ENCODE data around the gene MIEF2.
"Not testable (repeated sequence)": the region's sequence is repeated elsewhere in the genome, so short reads cannot be mapped to it uniquely, and the experiment has no call there.

Gene MIEF2, protein sequence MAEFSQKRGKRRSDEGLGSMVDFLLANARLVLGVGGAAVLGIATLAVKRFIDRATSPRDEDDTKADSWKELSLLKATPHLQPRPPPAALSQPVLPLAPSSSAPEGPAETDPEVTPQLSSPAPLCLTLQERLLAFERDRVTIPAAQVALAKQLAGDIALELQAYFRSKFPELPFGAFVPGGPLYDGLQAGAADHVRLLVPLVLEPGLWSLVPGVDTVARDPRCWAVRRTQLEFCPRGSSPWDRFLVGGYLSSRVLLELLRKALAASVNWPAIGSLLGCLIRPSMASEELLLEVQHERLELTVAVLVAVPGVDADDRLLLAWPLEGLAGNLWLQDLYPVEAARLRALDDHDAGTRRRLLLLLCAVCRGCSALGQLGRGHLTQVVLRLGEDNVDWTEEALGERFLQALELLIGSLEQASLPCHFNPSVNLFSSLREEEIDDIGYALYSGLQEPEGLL

GRCh38 chr17:18260332-18261145 is at the start of gene MIEF2:
MIEF2 (plus strand) TSS chr17:18260662; CDS start chr17:18262721, 2,059 bp downstream.
- peak; percentile 96 for DNase-seq

DNA sequence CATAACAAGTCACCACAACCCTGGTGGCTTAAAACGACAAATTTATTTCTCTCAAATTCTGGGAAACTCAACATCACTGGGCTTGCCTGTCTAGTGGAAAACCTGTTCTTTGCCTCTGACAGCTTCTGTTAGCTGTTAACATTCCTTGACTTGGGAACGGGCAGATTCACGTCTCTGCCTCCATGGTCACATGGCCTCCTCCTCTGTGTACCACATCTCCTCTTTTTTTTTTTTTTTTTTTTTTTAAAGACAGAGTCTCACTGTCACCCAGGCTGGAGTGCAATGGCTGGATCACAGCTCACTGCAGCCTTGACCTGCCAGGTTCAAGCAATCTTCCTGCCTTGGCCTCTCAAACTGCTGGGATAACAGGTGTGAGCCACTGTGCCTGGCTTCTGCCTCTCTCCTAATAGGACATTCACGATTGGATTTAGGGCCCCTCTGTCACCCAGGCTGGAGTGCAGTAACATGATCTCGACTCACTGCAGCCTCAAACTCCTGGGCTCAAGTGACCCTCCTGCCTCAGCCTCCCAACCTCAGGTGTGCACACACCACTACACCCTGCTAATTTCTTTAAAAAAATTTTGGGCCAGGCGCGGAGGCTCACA is 46.7 kb upstream of the MIEF2 start:
- no peak for DNase-seq

- DNase-seq: not testable (repeated sequence)
These were observed 43.6 kb upstream of the MIEF2 start for GRCh38 chr17:18216906-18217305.

DNA sequence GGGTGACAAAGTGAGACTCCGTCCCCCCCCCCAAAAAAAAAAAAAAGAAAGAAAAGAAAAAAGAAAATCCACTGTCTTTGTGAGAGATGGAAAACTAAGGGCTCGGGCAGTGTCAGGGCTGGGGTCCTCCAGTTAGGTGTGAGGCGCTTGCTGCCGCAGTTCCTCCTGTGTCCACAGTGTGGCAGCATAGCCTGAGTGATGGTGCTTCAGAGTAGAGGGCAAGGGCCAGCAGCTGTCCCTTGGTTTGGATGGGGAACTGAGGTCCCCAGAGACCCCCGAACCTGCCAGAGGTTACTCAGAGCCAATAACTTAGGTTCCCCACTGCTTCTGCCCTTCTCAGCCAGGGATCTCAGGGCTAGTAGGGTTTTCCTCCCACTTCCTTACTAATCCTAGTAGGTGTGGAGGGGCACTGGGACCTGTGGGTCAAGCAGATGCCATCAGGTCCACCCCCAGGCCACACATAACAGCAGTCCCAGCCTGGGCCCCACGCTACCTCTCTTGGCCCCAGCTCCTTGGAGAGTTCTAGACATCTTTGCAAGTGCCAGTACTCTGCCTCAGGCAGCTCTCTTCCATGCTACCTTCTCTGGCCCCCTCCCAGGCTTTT is 42.9 kb upstream of the MIEF2 start:
- DNase-seq: peak; percentile 78

- DNase-seq: no peak
These were observed 41.6 kb upstream of the MIEF2 start for GRCh38 chr17:18218756-18219415.

- DNase-seq: no peak
These were observed 36.4 kb upstream of the MIEF2 start for GRCh38 chr17:18224053-18224386.

DNA sequence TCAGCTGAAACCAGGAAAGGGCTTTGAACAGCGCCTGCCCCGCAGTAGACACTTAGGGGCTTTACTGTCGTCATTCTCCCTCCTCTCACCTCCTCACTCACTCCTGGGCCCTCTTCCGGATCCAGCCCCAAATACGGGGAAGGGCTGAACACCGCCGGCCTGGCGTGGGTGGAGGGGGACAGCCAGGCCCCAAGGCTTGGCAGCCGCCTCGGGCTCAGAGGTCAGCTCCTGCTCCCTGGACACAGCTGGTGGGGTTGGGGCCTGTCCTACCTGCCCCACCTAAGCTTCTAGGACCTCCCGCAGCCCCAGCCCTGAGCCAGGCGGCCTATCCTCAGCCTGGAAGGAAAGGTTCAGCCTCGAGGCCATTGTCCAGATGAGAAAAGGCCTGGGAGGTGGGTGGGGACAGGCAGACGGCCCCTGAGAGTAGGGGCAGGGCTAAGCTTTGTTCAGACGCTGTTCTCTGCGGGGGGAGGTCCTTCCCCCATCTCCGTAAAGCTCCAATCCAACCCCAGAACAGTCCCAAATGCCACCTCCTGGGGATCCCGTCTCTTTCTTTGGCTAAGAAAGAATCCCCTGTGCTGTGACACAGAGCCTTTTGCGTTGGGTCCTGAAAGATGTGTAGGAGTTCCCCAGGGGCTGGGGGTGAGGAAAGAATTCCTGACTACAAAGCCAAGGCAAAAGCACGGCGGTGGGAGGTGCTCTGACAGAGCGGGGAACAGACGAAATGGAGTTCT is 35.9 kb upstream of the MIEF2 start:
- no peak for DNase-seq

DNA sequence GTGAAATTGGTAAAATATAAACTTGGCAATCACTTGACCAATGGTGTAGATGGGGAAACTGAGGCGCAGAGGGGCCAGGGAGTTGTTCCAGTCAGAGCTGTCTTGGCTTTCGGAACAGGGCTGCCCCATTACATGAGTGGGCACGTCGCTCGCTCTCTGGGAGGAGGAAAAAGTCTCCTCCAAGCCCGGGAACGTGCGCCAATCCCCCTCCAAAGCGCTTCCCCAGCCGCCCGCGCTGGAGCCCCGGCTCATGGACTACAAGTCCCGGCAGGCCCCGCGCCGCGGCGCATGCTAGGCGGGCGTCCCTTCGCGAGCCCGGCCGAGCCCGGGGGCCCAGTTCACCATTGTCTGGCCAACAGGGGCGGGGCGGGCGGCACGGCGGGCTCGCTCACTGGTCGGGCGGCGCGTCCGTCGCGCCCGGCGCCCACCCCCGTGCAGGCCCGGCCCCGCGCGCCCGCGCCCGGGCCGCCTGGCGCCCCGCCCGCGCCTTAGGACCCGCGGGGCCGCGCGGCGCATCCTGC is 35.3 kb upstream of the MIEF2 start, which contains the start of gene LLGL1:
Gene LLGL1, plus strand, starts transcription at position 515 of the 521 bp plus-strand sequence. CDS start 48 bp downstream, outside the sequence.
- DNase-seq: peak; percentile 96

DNA sequence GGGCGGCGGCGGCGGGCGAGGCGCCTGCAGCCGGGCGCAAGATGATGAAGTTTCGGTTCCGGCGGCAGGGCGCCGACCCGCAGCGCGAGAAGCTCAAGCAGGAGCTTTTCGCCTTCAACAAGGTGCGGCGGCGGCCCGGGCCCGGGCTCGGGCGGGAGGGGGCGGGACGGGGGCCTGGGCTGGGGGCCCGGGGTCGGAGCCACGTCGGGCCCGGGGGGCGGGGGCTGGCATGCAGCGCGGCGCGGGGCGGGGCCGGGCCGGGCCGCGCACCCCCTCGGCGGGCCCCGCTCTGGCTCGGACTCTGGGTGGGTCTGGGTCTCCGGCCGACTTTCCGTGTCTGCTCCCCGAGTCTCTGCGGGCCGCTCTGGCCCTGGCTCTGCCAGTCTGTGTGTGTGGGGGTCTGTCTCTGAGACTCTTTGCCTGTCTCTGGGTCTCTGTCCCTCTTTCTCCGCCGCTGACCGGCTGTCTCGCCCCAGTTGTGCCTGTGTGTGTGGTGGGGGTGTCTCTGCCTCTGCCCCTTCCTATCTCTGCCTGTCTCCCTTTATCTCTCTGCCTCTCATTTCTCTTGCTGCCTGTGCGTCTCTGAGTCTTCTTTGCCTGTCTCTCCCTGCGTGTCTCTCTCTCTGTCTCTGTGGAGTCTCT is 34.7 kb upstream of the MIEF2 start:
- no peak for DNase-seq

- no peak for DNase-seq
These were observed 34.0 kb upstream of the MIEF2 start for GRCh38 chr17:18226284-18226945.

- DNase-seq: no peak
These were observed 32.8 kb upstream of the MIEF2 start for GRCh38 chr17:18227635-18228034.

- DNase-seq: no peak
These were observed 32.2 kb upstream of the MIEF2 start for GRCh38 chr17:18228176-18228682.

- no peak for DNase-seq
These were observed 31.2 kb upstream of the MIEF2 start for GRCh38 chr17:18229254-18229653.

DNA sequence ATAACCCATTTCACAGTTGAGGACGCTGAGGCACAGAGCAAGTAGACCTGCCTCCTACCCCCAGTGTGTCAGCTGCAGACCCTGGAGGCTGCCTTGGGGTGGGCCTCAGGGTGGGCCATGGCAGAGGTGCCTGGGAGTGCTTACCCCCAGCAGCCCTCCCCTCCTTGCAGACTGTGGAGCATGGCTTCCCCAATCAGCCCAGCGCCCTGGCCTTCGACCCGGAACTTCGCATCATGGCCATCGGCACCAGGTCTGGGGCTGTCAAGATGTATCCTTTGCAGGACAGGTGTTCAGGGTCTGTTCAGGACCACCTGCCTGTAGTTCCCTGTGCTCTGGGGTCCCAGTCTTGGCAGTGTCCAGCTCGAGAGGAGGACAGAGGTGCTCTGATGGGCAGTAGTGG is 30.7 kb upstream of the MIEF2 start:
- no peak for DNase-seq

DNA sequence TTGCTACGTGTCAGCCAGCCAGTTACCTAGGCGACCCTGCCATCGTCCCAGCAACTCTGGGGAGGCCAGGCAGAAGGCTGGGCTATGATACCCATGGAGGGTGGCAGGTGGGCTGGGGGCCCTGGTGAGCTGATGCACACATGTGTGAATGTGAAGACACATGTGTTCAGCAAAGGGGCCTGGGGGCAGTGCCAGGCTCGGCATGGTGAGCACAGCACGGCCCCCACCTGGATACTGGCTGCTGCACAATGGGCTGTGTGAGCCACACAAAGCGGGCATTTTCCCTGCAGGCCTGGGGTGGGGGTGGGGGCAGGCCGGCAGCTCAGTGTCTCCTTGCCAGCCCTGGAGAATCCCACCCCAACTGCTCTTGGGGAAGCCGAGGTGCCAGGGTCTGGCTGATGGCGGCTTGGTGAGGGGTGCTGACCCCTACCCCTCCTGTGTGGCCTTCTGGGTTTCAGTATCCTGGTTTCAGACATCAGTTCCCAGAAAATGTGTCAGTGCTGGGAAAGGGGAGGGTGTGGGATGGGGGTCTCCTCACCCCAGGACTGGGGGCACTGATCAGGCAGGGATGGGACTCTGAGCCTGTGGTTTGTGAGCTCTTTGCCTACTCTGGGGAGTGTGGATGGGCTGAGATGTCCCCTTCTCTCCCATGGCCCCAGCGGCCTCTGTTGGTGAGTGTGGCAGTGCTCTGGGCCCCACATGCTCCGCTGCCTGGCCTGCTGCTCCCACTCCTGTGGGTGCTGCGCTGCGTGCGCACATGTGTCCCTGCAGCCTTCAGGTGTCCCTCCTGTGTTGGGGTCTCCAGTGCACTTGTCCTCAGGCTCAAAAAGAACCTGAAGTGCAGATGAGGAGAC is 29.9 kb upstream of the MIEF2 start:
- DNase-seq: no peak

DNA sequence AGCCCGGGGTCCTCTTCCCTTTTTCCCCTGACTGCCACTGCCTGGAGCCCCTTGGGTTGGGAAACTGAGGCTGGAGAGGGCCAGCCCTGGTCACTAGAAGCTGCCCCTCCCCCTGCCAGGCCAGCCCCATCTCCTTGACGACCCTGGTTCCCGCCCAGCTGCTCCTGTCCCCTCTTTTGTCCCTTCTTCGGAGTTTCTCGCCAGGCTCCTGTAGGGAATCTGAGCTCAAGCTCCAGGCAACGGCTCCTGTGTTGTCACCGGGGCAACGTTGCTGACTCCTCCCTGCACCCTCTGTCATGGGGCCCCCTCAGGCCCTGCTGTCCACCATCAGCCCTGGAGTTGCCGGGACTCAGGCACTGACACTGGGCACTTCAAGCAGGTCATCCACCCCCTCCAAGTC is 29.3 kb upstream of the MIEF2 start:
- no peak for DNase-seq

- no peak for DNase-seq
These were observed 26.5 kb upstream of the MIEF2 start for GRCh38 chr17:18233803-18234518.

DNA sequence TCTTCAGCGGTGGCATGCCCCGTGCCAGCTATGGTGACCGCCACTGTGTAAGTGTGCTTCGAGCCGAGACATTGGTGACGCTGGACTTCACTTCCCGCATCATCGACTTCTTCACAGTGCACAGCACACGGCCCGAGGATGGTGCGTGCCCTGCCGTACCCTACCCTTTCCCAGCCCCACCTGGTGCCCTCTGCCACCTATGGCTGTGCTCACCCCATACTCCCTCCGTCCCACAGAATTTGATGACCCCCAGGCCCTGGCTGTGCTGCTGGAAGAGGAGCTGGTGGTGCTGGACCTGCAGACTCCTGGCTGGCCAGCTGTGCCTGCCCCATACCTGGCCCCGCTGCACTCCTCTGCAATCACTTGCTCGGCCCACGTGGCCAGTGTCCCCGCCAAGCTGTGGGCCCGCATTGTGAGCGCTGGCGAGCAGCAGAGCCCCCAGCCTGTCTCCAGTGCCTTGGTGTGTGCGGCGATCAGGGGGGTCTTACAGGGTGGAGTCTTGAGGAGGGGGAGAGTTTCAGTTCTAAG is 25.5 kb upstream of the MIEF2 start:
- no peak for DNase-seq

All from activated CD4-positive, alpha-beta T cell treated with anti-CD3 and anti-CD28 coated beads, Interleukin-2, amount 50 U/mL, for 16 hours (primary cell).